Measurements from ENCODE around the gene CEP55. TPM values are rescaled to one million over a fixed set of nuclear protein-coding genes. Genes with fewer than 3 reads are reported as not detected.
"Not testable (repeated sequence)": the region's sequence is repeated elsewhere in the genome, so short reads cannot be mapped to it uniquely, and the experiment has no call there.

Gene CEP55
- polyA plus RNA-seq, 1 donor (not counting 4 experiments of a cell fraction or from before 2014, with no cell fraction given) = 25.4 TPM

- Histone ChIP-seq H3K36me3 (ENCODE audit: control insufficient read depth in 2 of 2, extremely low read depth in 1 of 2, insufficient read depth in 2 of 2, low read length in 2 of 2) (no peaks in the 10 kb centered on the region), H3K4me3 (ENCODE audit: control insufficient read depth in 2 of 3, extremely low read depth in 1 of 3, insufficient read depth in 2 of 3, low read depth in 1 of 3, low read length in 3 of 3) (no peak overlapping the region), H3K4me2 (ENCODE audit: control insufficient read depth, extremely low read depth, insufficient read depth, low read depth, low read length) (no peak overlapping the region), H3K27me3 (ENCODE audit: control insufficient read depth, extremely low read depth, insufficient read depth, low read length) (no peaks in the 10 kb centered on the region), H3K4me1 (ENCODE audit: control insufficient read depth, extremely low read depth, insufficient read depth, low read length) (no peaks in the 10 kb centered on the region), H3K9ac (ENCODE audit: control insufficient read depth, extremely low read depth, insufficient read depth, low read length) (no peak overlapping the region), H3K9me3 (ENCODE audit: control insufficient read depth, low read depth, low read length) (no peaks in the 10 kb centered on the region), H3K9me1 (ENCODE audit: control insufficient read depth, extremely low read depth, insufficient read depth, low read length) (no peaks in the 10 kb centered on the region), H2AFZ (ENCODE audit: control insufficient read depth, low read length) (no peak overlapping the region), H3K79me2 (ENCODE audit: control insufficient read depth, insufficient read depth, low read length) (no peaks in the 10 kb centered on the region), H3K27ac (ENCODE audit: control insufficient read depth, insufficient read depth, low read length) (no peak overlapping the region), H4K20me1 (ENCODE audit: control insufficient read depth, extremely low read depth, insufficient read depth, low read length) (no peaks in the 10 kb centered on the region)
- no peak for FAIRE-seq
- DNase-seq (ENCODE audit: low read depth, low spot score) = no peak
- TF ChIP-seq EZH2 (IDR thresholded peaks at IDR 0.05; ENCODE audit: low read length) = no peak
- TF ChIP-seq CTCF (optimal IDR thresholded peaks at IDR 0.05 in 1 of 3, IDR thresholded peaks at IDR 0.05 in 1 of 3, conservative IDR thresholded peaks at IDR 0.05 in 1 of 3; ENCODE audit: extremely low read depth in 1 of 3, insufficient read depth in 2 of 3, low read length in 3 of 3) = peak; percentile 80 to 87 (median 82)
- dilution Hi-C loops (cut with MboI; ENCODE audit: extremely low pct_ligation_motif_present, low sequenced_read_pairs) = no loop called here
Measured at GRCh38 chr10:93541402-93542357, 45.3 kb downstream of the CEP55 start.

- DNase-seq (ENCODE audit: low read depth, low spot score) = no peak
- no peaks in the 10 kb centered on the region for H3K9me3 ChIP-seq (ENCODE audit: control insufficient read depth, low read depth, low read length)
- dilution Hi-C loops (cut with MboI; ENCODE audit: extremely low pct_ligation_motif_present, low sequenced_read_pairs) = no loop called here
Measured at GRCh38 chr10:93542358-93542791, 46.0 kb downstream of the CEP55 start.

GRCh38 chr10:93546995-93547394, 50.6 kb downstream of the CEP55 start:
- FAIRE-seq; H3K4me1 ChIP-seq (ENCODE audit: control insufficient read depth, extremely low read depth, insufficient read depth, low read length); DNase-seq (ENCODE audit: low read depth, low spot score); H3K4me2 ChIP-seq (ENCODE audit: control insufficient read depth, extremely low read depth, insufficient read depth, low read depth, low read length); H4K20me1 ChIP-seq (ENCODE audit: control insufficient read depth, extremely low read depth, insufficient read depth, low read length); H2AFZ ChIP-seq (ENCODE audit: control insufficient read depth, low read length); H3K9me3 ChIP-seq (ENCODE audit: control insufficient read depth, low read depth, low read length); H3K79me2 ChIP-seq (ENCODE audit: control insufficient read depth, insufficient read depth, low read length); H3K27me3 ChIP-seq (ENCODE audit: control insufficient read depth, extremely low read depth, insufficient read depth, low read length); H3K9me1 ChIP-seq (ENCODE audit: control insufficient read depth, extremely low read depth, insufficient read depth, low read length); H3K4me3 ChIP-seq (ENCODE audit: control insufficient read depth in 2 of 3, extremely low read depth in 1 of 3, insufficient read depth in 2 of 3, low read depth in 1 of 3, low read length in 3 of 3); H3K36me3 ChIP-seq (ENCODE audit: control insufficient read depth in 2 of 2, extremely low read depth in 1 of 2, insufficient read depth in 2 of 2, low read length in 2 of 2); dilution Hi-C loops (cut with MboI; ENCODE audit: extremely low pct_ligation_motif_present, low sequenced_read_pairs); H3K9ac ChIP-seq (ENCODE audit: control insufficient read depth, extremely low read depth, insufficient read depth, low read length); H3K27ac ChIP-seq (ENCODE audit: control insufficient read depth, insufficient read depth, low read length): not testable (repeated sequence)

More at GRCh38 chr10:93542358-93542791, 46.0 kb downstream of the CEP55 start:
- no peak overlapping the region for H3K27ac ChIP-seq (ENCODE audit: control insufficient read depth, insufficient read depth, low read length)
- H3K4me3 ChIP-seq (ENCODE audit: control insufficient read depth in 2 of 3, extremely low read depth in 1 of 3, insufficient read depth in 2 of 3, low read depth in 1 of 3, low read length in 3 of 3) = no peak overlapping the region
- FAIRE-seq = no peak
- no peaks in the 10 kb centered on the region for H4K20me1 ChIP-seq (ENCODE audit: control insufficient read depth, extremely low read depth, insufficient read depth, low read length)
- no peaks in the 10 kb centered on the region for H3K9me1 ChIP-seq (ENCODE audit: control insufficient read depth, extremely low read depth, insufficient read depth, low read length)
- H3K4me1 ChIP-seq (ENCODE audit: control insufficient read depth, extremely low read depth, insufficient read depth, low read length) = no peaks in the 10 kb centered on the region
- no peaks in the 10 kb centered on the region for H3K27me3 ChIP-seq (ENCODE audit: control insufficient read depth, extremely low read depth, insufficient read depth, low read length)
- no peak for TF ChIP-seq CTCF (optimal IDR thresholded peaks at IDR 0.05 in 1 of 3, IDR thresholded peaks at IDR 0.05 in 1 of 3, conservative IDR thresholded peaks at IDR 0.05 in 1 of 3; ENCODE audit: extremely low read depth in 1 of 3, insufficient read depth in 2 of 3, low read length in 3 of 3)
- no peak for TF ChIP-seq EZH2 (IDR thresholded peaks at IDR 0.05; ENCODE audit: low read length)
- H3K36me3 ChIP-seq (ENCODE audit: control insufficient read depth in 2 of 2, extremely low read depth in 1 of 2, insufficient read depth in 2 of 2, low read length in 2 of 2) = no peaks in the 10 kb centered on the region
- H3K4me2 ChIP-seq (ENCODE audit: control insufficient read depth, extremely low read depth, insufficient read depth, low read depth, low read length) = no peak overlapping the region
- no peak overlapping the region for H2AFZ ChIP-seq (ENCODE audit: control insufficient read depth, low read length)
- no peak overlapping the region for H3K9ac ChIP-seq (ENCODE audit: control insufficient read depth, extremely low read depth, insufficient read depth, low read length)
- H3K79me2 ChIP-seq (ENCODE audit: control insufficient read depth, insufficient read depth, low read length) = no peaks in the 10 kb centered on the region

Measured in keratinocyte (primary cell).